ENCODE data around the gene MRPL28. TPM values are rescaled to one million over a fixed set of nuclear protein-coding genes. Genes with fewer than 3 reads are reported as not detected.

MRPL28 gene
- total and polyA plus RNA-seq, 2 donors from 2014 or later: 59.1 to 201 TPM

GRCh38 chr16:340370-341091, 29.8 kb downstream of the MRPL28 start:
- TF ChIP-seq CTCF (IDR thresholded peaks at IDR 0.05; ENCODE audit: borderline replicate concordance, extremely low read depth, insufficient read depth): no peak
- Histone ChIP-seq H3K27me3 (ENCODE audit: control insufficient read depth, insufficient read depth, low read length) (no peaks in the 10 kb centered on the region), H3K4me1 (ENCODE audit: control insufficient read depth in 2 of 3, insufficient read depth in 2 of 3, low read depth in 1 of 3, low read length in 3 of 3) (peaks cover 0 to 2% (median 0%) of the 10 kb centered on the region in 3 donors), H3K9ac (ENCODE audit: low read length in 3 of 3) (no peak overlapping the region), H3K9me3 (ENCODE audit: control insufficient read depth in 2 of 3, insufficient read depth in 1 of 3, low read length in 3 of 3) (no peaks in the 10 kb centered on the region), H3K4me3 (ENCODE audit: low read length in 3 of 3) (no peak overlapping the region), H3K36me3 (ENCODE audit: control insufficient read depth in 2 of 3, insufficient read depth in 3 of 3, low read length in 3 of 3) (no peaks in the 10 kb centered on the region), H3K27ac (ENCODE audit: low read depth in 2 of 2, low read length in 2 of 2) (no peak overlapping the region)
- intact Hi-C loops (cut with DNase I): no loop called here
- DNase-seq: no peak
- no peak for FAIRE-seq

DNA sequence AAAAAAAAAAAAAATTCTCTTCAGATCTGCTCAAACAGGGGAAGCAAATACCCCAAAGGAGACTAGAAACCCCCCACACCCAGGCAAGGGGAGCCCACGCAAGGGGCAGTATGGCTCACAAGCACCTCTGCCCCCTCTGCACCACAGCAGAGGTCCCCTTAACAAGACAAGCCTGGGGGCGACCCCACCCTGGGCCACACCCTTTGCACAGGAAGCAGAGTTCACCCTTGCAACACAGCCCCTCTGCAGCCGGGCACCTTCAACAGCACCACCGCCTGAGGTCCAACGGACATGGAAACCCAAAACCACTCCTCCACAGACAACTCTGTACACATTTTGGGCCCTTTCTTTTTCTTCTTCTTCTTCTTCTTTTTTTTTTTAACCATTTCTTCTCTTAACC, 30.7 kb downstream of the MRPL28 start:
- Histone ChIP-seq H3K4me3 (ENCODE audit: low read length in 3 of 3) (no peak overlapping the region), H3K4me1 (ENCODE audit: control insufficient read depth in 2 of 3, insufficient read depth in 2 of 3, low read depth in 1 of 3, low read length in 3 of 3) (no peaks in the 10 kb centered on the region), H3K27me3 (ENCODE audit: control insufficient read depth, insufficient read depth, low read length) (no peaks in the 10 kb centered on the region), H3K9me3 (ENCODE audit: control insufficient read depth in 2 of 3, insufficient read depth in 1 of 3, low read length in 3 of 3) (no peaks in the 10 kb centered on the region), H3K9ac (ENCODE audit: low read length in 3 of 3) (no peak overlapping the region), H3K27ac (ENCODE audit: low read depth in 2 of 2, low read length in 2 of 2) (no peak overlapping the region), H3K36me3 (ENCODE audit: control insufficient read depth in 2 of 3, insufficient read depth in 3 of 3, low read length in 3 of 3) (no peaks in the 10 kb centered on the region)
- DNase-seq (no peak), FAIRE-seq (no peak)
- no peak for TF ChIP-seq CTCF (IDR thresholded peaks at IDR 0.05; ENCODE audit: borderline replicate concordance, extremely low read depth, insufficient read depth)
- intact Hi-C loops (cut with DNase I): no loop called here

- no peak for FAIRE-seq
- TF ChIP-seq CTCF (IDR thresholded peaks at IDR 0.05; ENCODE audit: borderline replicate concordance, extremely low read depth, insufficient read depth): no peak
These were observed 32.3 kb downstream of the MRPL28 start for GRCh38 chr16:337975-338575.

More at GRCh38 chr16:337975-338575, 32.3 kb downstream of the MRPL28 start:
- Histone ChIP-seq H3K36me3 (ENCODE audit: control insufficient read depth in 2 of 3, insufficient read depth in 3 of 3, low read length in 3 of 3) (no peaks in the 10 kb centered on the region), H3K9me3 (ENCODE audit: control insufficient read depth in 2 of 3, insufficient read depth in 1 of 3, low read length in 3 of 3) (no peaks in the 10 kb centered on the region), H3K4me3 (ENCODE audit: low read length in 3 of 3) (no peak overlapping the region), H3K4me1 (ENCODE audit: control insufficient read depth in 2 of 3, insufficient read depth in 2 of 3, low read depth in 1 of 3, low read length in 3 of 3) (no peaks in the 10 kb centered on the region), H3K9ac (ENCODE audit: low read length in 3 of 3) (no peak overlapping the region), H3K27me3 (ENCODE audit: control insufficient read depth, insufficient read depth, low read length) (no peaks in the 10 kb centered on the region), H3K27ac (ENCODE audit: low read depth in 2 of 2, low read length in 2 of 2) (no peak overlapping the region)
- DNase-seq: no peak
- intact Hi-C loops (cut with DNase I): no loop called here
